HEK293 (cell line): ENCODE data around the gene ACKR3.

ENCODE experiments used
- ZNF521 ChIP-seq: fragments of 450-650 bp; formaldehyde crosslinking; IDR thresholded peaks from 2 replicates; pipeline ENCODE4 v1.5.1; 2017; ENCODE audit warnings: missing biosample characterization, mild to moderate bottlenecking, missing genetic modification characterization
- ZXDB ChIP-seq: fragments of 450-650 bp; formaldehyde crosslinking; IDR thresholded peaks from 2 replicates; pipeline ENCODE4 v1.5.1; 2016; ENCODE audit warnings: missing biosample characterization, missing genetic modification characterization
- TF ChIP-seq, protein P1 (sequence below): IDR thresholded peaks from 2 replicates; pipeline ENCODE4 v1.6.1; 2011; ENCODE audit warnings: mild to moderate bottlenecking, low read depth, low read length, borderline replicate concordance
- TF ChIP-seq, protein P2 (sequence below): fragments of 450-650 bp; formaldehyde crosslinking; IDR thresholded peaks from 2 replicates; pipeline ENCODE4 v1.5.1; 2017; ENCODE audit warnings: missing biosample characterization, missing genetic modification characterization
- TF ChIP-seq, protein P3 (sequence below): fragments of 450-650 bp; formaldehyde crosslinking; IDR thresholded peaks from 2 replicates; pipeline ENCODE4 v1.5.1; 2016; ENCODE audit warnings: missing biosample characterization, missing genetic modification characterization, low read depth

DNA sequence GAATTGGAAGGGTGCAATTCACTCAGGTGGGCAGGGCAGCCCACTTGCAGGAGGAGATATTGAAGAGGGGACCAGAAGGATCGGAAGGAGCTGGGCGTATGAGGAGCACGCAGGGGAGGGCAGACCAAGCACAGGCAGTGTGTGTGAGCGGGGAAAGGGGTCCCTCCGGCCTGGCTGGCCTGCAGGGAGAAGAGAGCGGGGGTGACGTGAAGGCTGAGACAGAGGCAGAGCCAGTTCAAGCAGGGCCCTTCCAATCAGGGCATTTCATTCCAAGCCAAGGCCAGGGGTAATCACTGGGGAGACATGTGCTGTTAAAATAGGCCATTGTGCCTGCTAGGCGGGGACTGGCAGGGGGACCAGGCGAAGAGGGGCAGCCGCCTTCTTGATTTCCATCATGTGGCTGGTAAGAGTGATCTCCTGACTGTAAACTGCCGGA lies 62.2 kb downstream of the ACKR3 start:
- TF ChIP-seq ZNF521 (tag by site-specific recombination) (no peak), ZXDB (no peak)
- TF ChIP-seq, protein P1, sequence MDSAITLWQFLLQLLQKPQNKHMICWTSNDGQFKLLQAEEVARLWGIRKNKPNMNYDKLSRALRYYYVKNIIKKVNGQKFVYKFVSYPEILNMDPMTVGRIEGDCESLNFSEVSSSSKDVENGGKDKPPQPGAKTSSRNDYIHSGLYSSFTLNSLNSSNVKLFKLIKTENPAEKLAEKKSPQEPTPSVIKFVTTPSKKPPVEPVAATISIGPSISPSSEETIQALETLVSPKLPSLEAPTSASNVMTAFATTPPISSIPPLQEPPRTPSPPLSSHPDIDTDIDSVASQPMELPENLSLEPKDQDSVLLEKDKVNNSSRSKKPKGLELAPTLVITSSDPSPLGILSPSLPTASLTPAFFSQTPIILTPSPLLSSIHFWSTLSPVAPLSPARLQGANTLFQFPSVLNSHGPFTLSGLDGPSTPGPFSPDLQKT: no peak
- TF ChIP-seq, protein P2, sequence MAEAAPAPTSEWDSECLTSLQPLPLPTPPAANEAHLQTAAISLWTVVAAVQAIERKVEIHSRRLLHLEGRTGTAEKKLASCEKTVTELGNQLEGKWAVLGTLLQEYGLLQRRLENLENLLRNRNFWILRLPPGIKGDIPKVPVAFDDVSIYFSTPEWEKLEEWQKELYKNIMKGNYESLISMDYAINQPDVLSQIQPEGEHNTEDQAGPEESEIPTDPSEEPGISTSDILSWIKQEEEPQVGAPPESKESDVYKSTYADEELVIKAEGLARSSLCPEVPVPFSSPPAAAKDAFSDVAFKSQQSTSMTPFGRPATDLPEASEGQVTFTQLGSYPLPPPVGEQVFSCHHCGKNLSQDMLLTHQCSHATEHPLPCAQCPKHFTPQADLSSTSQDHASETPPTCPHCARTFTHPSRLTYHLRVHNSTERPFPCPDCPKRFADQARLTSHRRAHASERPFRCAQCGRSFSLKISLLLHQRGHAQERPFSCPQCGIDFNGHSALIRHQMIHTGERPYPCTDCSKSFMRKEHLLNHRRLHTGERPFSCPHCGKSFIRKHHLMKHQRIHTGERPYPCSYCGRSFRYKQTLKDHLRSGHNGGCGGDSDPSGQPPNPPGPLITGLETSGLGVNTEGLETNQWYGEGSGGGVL (tag by site-specific recombination): no peak
- TF ChIP-seq, protein P3, sequence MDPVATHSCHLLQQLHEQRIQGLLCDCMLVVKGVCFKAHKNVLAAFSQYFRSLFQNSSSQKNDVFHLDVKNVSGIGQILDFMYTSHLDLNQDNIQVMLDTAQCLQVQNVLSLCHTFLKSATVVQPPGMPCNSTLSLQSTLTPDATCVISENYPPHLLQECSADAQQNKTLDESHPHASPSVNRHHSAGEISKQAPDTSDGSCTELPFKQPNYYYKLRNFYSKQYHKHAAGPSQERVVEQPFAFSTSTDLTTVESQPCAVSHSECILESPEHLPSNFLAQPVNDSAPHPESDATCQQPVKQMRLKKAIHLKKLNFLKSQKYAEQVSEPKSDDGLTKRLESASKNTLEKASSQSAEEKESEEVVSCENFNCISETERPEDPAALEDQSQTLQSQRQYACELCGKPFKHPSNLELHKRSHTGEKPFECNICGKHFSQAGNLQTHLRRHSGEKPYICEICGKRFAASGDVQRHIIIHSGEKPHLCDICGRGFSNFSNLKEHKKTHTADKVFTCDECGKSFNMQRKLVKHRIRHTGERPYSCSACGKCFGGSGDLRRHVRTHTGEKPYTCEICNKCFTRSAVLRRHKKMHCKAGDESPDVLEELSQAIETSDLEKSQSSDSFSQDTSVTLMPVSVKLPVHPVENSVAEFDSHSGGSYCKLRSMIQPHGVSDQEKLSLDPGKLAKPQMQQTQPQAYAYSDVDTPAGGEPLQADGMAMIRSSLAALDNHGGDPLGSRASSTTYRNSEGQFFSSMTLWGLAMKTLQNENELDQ: no peak
